ENCODE measurements around the gene ELL2.

- no peak for TF ChIP-seq CTCF (IDR thresholded peaks at IDR 0.05)
- TF ChIP-seq EZH2phosphoT487 (IDR thresholded peaks at IDR 0.05): no peak
- TF ChIP-seq EZH2 (IDR thresholded peaks at IDR 0.05): no peak
Observed at GRCh38 chr5:95973793-95974325, 12.2 kb upstream of the ELL2 start.

All from neural progenitor cell (in vitro differentiated cells).